Ishikawa (cell line): Measurements from ENCODE around the gene NFAM1.
A peak's percentile ranks its signal among the peaks of the same experiment; 100 is the strongest.

Source experiments
- CREB1 ChIP-seq: IDR thresholded peaks from 2 replicates; pipeline ENCODE4 v1.6.1; 2012; ENCODE audit warnings: low read depth
- EGR1 ChIP-seq: IDR thresholded peaks from 2 replicates; pipeline ENCODE4 v1.6.1; 2012
- TF ChIP-seq, protein P1 (sequence below): IDR thresholded peaks from 2 replicates; pipeline ENCODE4 v1.6.1; 2012

DNA sequence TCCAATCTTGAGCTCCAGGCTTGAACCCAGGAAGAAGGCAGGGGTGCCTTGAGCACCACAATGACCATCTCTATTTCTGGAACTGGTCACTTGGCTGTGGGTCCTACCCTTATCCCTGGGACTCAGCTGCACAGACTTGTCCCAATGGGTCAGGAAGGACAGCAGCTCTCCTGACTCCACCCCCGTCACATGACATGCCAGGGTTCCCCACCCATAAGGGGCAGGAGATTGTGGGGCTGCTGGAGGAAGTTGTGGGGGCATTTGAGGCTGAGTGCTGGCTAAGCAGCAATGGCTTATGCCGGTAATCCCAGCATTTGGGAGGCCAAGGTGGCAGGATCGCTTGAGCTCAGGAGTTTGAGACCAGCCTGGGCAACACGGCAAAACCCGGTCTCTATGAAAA, 56.2 kb downstream of the NFAM1 start:
- TF ChIP-seq, protein P1, sequence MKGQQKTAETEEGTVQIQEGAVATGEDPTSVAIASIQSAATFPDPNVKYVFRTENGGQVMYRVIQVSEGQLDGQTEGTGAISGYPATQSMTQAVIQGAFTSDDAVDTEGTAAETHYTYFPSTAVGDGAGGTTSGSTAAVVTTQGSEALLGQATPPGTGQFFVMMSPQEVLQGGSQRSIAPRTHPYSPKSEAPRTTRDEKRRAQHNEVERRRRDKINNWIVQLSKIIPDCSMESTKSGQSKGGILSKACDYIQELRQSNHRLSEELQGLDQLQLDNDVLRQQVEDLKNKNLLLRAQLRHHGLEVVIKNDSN: peak; percentile 79
- TF ChIP-seq EGR1 (no peak), CREB1 (no peak)
